HEK293T (cell line): ENCODE results near the gene VMP1.

Experiments
- BHLHE40 ChIP-seq: fragments of 450-650 bp; IDR thresholded peaks from 2 replicates; pipeline ENCODE4 v1.6.1; 2016; ENCODE audit warnings: mild to moderate bottlenecking, moderate library complexity, borderline replicate concordance
- FOXK2 ChIP-seq: fragments of 450-650 bp; IDR thresholded peaks from 2 replicates; pipeline ENCODE4 v1.6.1; 2016; ENCODE audit warnings: mild to moderate bottlenecking
- HDGF ChIP-seq: fragments of 450-650 bp; IDR thresholded peaks from 2 replicates; pipeline ENCODE4 v1.6.1; 2017; ENCODE audit warnings: antibody characterized with exemption, borderline replicate concordance
- SUZ12 ChIP-seq: fragments of 450-650 bp; IDR thresholded peaks from 2 replicates; pipeline ENCODE4 v1.6.1; 2016; ENCODE audit warnings: mild to moderate bottlenecking
- TARDBP ChIP-seq: fragments of 450-650 bp; IDR thresholded peaks from 2 replicates; pipeline ENCODE4 v1.6.1; 2016
- ZNF384 ChIP-seq: fragments of 450-650 bp; IDR thresholded peaks from 2 replicates; pipeline ENCODE4 v1.6.1; 2016

GRCh38 chr17:59800530-59800942, 93.1 kb downstream of the VMP1 start:
- TF ChIP-seq BHLHE40 (no peak), HDGF (no peak), TARDBP (no peak), SUZ12 (no peak), ZNF384 (no peak), FOXK2 (no peak)
